ENCODE results near the gene ANKUB1.

ANKUB1 gene

DNA sequence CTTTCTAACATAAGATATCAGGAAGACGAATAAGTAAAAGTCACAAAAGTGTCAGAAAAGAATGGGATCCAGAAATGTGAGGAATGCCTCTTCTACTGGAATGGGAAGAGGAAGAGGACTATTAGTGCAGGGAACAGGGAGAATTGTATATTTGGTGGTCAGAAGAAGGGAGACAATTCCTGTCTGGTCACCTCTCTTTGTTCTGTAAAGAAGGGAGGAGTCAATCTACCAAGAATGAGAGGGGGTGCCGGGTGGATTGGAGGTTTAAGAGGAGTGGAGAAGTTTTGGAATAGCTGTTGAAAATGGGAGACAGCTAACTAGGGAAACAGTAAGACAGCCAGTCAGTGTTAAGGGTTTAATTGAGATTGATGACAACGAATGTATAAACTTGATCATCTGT, 60.1 kb downstream of the ANKUB1 start:
- DNase-seq (no peak), ATAC-seq (replicated peaks) (no peak)
- no peaks in the 10 kb centered on the region for H3K27me3 Mint-ChIP-seq
- no peaks in the 10 kb centered on the region for H3K4me1 Mint-ChIP-seq (ENCODE audit: low read depth in 2 of 2)
- no peaks in the 10 kb centered on the region for H3K9me3 Mint-ChIP-seq
- H3K36me3 Mint-ChIP-seq (ENCODE audit: insufficient read depth): no peaks in the 10 kb centered on the region
- H3K4me3 Mint-ChIP-seq: no peak overlapping the region
- no peak overlapping the region for H3K27ac Mint-ChIP-seq

DNA sequence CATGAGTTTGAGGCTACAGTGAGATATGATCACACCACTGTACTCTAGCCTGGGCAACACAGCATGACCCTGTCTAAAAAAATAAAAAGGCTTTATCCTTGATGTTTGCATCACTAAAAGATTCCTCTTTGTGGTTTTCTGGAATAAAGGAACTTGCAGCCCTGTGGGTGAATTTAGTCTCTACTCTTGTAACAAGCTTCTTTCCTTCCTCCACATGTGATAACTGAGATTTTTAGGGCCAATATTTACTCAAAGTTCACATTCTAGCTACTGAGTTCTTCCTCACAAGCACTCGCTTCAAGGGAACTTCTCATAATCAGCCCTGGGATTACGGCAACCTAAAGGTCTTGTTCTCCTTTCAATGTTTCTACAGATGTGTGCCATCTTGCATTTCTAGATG, 64.7 kb downstream of the ANKUB1 start:
- DNase-seq (no peak), ATAC-seq (replicated peaks) (no peak)
- no peak overlapping the region for H3K27ac Mint-ChIP-seq
- no peaks in the 10 kb centered on the region for H3K4me1 Mint-ChIP-seq (ENCODE audit: low read depth in 2 of 2)
- no peaks in the 10 kb centered on the region for H3K9me3 Mint-ChIP-seq
- H3K27me3 Mint-ChIP-seq: no peaks in the 10 kb centered on the region
- no peak overlapping the region for H3K4me3 Mint-ChIP-seq
- H3K36me3 Mint-ChIP-seq (ENCODE audit: insufficient read depth): no peaks in the 10 kb centered on the region

- no peaks in the 10 kb centered on the region for H3K9me3 Mint-ChIP-seq
- no peak for DNase-seq
- H3K4me1 Mint-ChIP-seq (ENCODE audit: low read depth in 2 of 2): no peaks in the 10 kb centered on the region
- no peak overlapping the region for H3K27ac Mint-ChIP-seq
- no peaks in the 10 kb centered on the region for H3K27me3 Mint-ChIP-seq
- ATAC-seq (replicated peaks): no peak
- H3K36me3 Mint-ChIP-seq (ENCODE audit: insufficient read depth): no peaks in the 10 kb centered on the region
- no peak overlapping the region for H3K4me3 Mint-ChIP-seq
These were observed 65.5 kb downstream of the ANKUB1 start for GRCh38 chr3:149726716-149727407.

- Mint-ChIP-seq H3K4me3 (no peak overlapping the region), H3K36me3 (ENCODE audit: insufficient read depth) (no peaks in the 10 kb centered on the region), H3K9me3 (no peaks in the 10 kb centered on the region), H3K27ac (no peak overlapping the region), H3K27me3 (no peaks in the 10 kb centered on the region), H3K4me1 (ENCODE audit: low read depth in 2 of 2) (no peaks in the 10 kb centered on the region)
- no peak for ATAC-seq (replicated peaks)
- no peak for DNase-seq
These were observed 68.6 kb downstream of the ANKUB1 start for GRCh38 chr3:149723781-149724180.

GRCh38 chr3:149720918-149721317, 71.4 kb downstream of the ANKUB1 start:
- H3K36me3 Mint-ChIP-seq (ENCODE audit: insufficient read depth): no peaks in the 10 kb centered on the region
- H3K9me3 Mint-ChIP-seq: no peaks in the 10 kb centered on the region
- no peak overlapping the region for H3K4me3 Mint-ChIP-seq
- no peak overlapping the region for H3K27ac Mint-ChIP-seq
- DNase-seq (no peak), ATAC-seq (replicated peaks) (no peak)
- H3K27me3 Mint-ChIP-seq: no peaks in the 10 kb centered on the region
- H3K4me1 Mint-ChIP-seq (ENCODE audit: low read depth in 2 of 2): peaks cover 0 to 5% of the 10 kb centered on the region in 2 donors

GRCh38 chr3:149717391-149718056, 74.8 kb downstream of the ANKUB1 start:
- Mint-ChIP-seq H3K27me3 (no peaks in the 10 kb centered on the region), H3K4me3 (no peak overlapping the region), H3K9me3 (no peaks in the 10 kb centered on the region), H3K36me3 (ENCODE audit: insufficient read depth) (peaks cover 3% of the 10 kb centered on the region), H3K4me1 (ENCODE audit: low read depth in 2 of 2) (peaks cover 0 to 5% of the 10 kb centered on the region in 2 donors), H3K27ac (no peak overlapping the region)
- ATAC-seq (replicated peaks): no peak
- peak; percentile 9 to 15 (median 12) for DNase-seq

DNA sequence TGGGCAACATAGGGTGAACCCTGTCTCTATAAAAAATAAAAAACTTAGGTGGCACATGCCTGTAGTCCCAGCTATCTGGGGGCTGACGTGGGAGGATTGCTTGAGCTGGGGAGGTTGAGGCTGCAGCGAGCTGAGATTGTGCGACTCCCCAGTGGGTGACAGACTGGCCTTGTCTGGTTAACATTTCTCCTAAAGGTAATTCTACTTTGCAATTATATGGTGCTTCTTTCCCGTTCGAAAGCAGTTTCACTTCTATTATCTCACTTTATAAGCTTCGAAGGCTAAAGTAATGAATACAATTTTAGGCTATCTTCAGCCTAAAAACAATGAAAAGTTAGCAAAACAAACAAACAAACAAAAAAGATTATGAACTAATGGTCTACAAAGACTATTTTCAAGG, 75.4 kb downstream of the ANKUB1 start:
- ATAC-seq (replicated peaks): no peak
- peaks cover 3% of the 10 kb centered on the region for H3K36me3 Mint-ChIP-seq (ENCODE audit: insufficient read depth)
- DNase-seq: no peak
- H3K4me1 Mint-ChIP-seq (ENCODE audit: low read depth in 2 of 2): peaks cover 0 to 5% of the 10 kb centered on the region in 2 donors
- no peaks in the 10 kb centered on the region for H3K9me3 Mint-ChIP-seq
- no peak overlapping the region for H3K27ac Mint-ChIP-seq
- no peak overlapping the region for H3K4me3 Mint-ChIP-seq
- H3K27me3 Mint-ChIP-seq: no peaks in the 10 kb centered on the region

DNA sequence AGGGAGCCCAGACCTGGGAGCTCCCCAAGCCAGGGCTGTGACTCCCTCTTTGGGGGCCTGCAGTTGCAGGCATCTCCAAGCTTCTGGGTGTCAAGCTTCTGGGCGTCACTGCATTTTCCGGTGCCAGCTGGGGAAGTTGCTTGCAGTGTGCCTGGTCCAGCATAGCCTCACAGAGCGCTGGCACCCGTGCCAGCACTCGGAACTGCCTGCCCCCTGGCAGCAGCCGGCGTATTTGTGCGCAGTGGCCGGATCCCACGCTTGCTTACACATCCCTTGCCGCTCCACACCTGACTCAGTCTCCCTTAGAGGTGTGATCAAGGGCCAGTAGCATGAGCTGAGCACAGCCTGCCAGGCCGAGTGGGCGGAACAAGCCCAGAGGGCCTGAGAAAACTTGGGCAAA, 77.1 kb downstream of the ANKUB1 start:
- no peak for ATAC-seq (replicated peaks)
- H3K4me1 Mint-ChIP-seq (ENCODE audit: low read depth in 2 of 2): peaks cover 0 to 5% of the 10 kb centered on the region in 2 donors
- no peak overlapping the region for H3K4me3 Mint-ChIP-seq
- no peak overlapping the region for H3K27ac Mint-ChIP-seq
- DNase-seq: no peak
- H3K9me3 Mint-ChIP-seq: no peaks in the 10 kb centered on the region
- peaks cover 3% of the 10 kb centered on the region for H3K36me3 Mint-ChIP-seq (ENCODE audit: insufficient read depth)
- H3K27me3 Mint-ChIP-seq: no peaks in the 10 kb centered on the region

GRCh38 chr3:149713730-149714654, 78.4 kb downstream of the ANKUB1 start:
- no peaks in the 10 kb centered on the region for H3K27me3 Mint-ChIP-seq
- DNase-seq (no peak), ATAC-seq (replicated peaks) (no peak)
- H3K9me3 Mint-ChIP-seq: no peaks in the 10 kb centered on the region
- H3K4me1 Mint-ChIP-seq (ENCODE audit: low read depth in 2 of 2): peaks cover 0 to 5% of the 10 kb centered on the region in 2 donors
- no peak overlapping the region for H3K4me3 Mint-ChIP-seq
- H3K27ac Mint-ChIP-seq: no peak overlapping the region
- H3K36me3 Mint-ChIP-seq (ENCODE audit: insufficient read depth): peaks cover 3% of the 10 kb centered on the region
